H9 (cell line): Measurements from ENCODE around the gene METTL2A. TPM values are rescaled to one million over a fixed set of nuclear protein-coding genes. Genes with fewer than 3 reads are reported as not detected.
"Not testable (repeated sequence)": the region's sequence is repeated elsewhere in the genome, so short reads cannot be mapped to it uniquely, and the experiment has no call there.

Source experiments
- DNase-seq: peaks from one replicate; pipeline ENCODE4 v3.0.0-alpha.2; 2017
- H2AFZ ChIP-seq: one replicate; pipeline ENCODE4 v1.6.1; 2013; ENCODE audit warnings: mild to moderate bottlenecking, low read length, control low read depth, moderate library complexity
- H2AK5ac ChIP-seq: 2 replicates; pipeline ENCODE4 v1.6.1; 2013; ENCODE audit warnings: low read length, control low read depth, mixed read lengths; ENCODE audit not compliant: insufficient read length
- H2BK120ac ChIP-seq: one replicate; pipeline ENCODE4 v1.6.1; 2013; ENCODE audit warnings: low read depth, mild to moderate bottlenecking, low read length, control low read depth, inconsistent platforms; ENCODE audit not compliant: poor library complexity, severe bottlenecking
- H2BK12ac ChIP-seq: 2 replicates; pipeline ENCODE4 v1.6.1; 2013; ENCODE audit warnings: low read length, control low read depth, mixed read lengths, low read depth; ENCODE audit not compliant: insufficient read length
- H2BK15ac ChIP-seq: 2 replicates; pipeline ENCODE4 v1.6.1; 2013; ENCODE audit warnings: low read depth, low read length, control low read depth
- H2BK20ac ChIP-seq: one replicate; pipeline ENCODE4 v1.6.1; 2013; ENCODE audit warnings: low read depth, mild to moderate bottlenecking, low read length, control low read depth, inconsistent platforms; ENCODE audit not compliant: poor library complexity, severe bottlenecking
- H2BK5ac ChIP-seq: 2 replicates; pipeline ENCODE4 v1.6.1; 2013; ENCODE audit warnings: low read length, control low read depth, mixed read lengths; ENCODE audit not compliant: insufficient read length
- H3K14ac ChIP-seq: 2 replicates; pipeline ENCODE4 v1.6.1; 2013; ENCODE audit warnings: low read length, control low read depth; ENCODE audit not compliant: insufficient read depth
- H3K18ac ChIP-seq: 2 replicates; pipeline ENCODE4 v1.6.1; 2013; ENCODE audit warnings: low read depth, mild to moderate bottlenecking, mixed read lengths, low read length, control low read depth; ENCODE audit not compliant: insufficient read length
- H3K23ac ChIP-seq: 2 replicates; pipeline ENCODE4 v1.6.1; 2013; ENCODE audit warnings: low read length, control low read depth, mixed read lengths, low read depth; ENCODE audit not compliant: insufficient read length
- H3K23me2 ChIP-seq: 2 replicates; pipeline ENCODE4 v1.6.1; 2013; ENCODE audit warnings: low read depth, mild to moderate bottlenecking, mixed read lengths, low read length, control low read depth; ENCODE audit not compliant: insufficient read length, poor library complexity, severe bottlenecking
- H3K27ac ChIP-seq: 2 replicates; pipeline ENCODE4 v1.5.1; 2013; ENCODE audit warnings: low read length, control low read depth, mixed read lengths, low read depth; ENCODE audit not compliant: insufficient read length
- H3K27me3 ChIP-seq: 2 replicates; pipeline ENCODE4 v1.6.1; 2013; ENCODE audit warnings: low read length, control low read depth, inconsistent platforms; ENCODE audit not compliant: insufficient read depth
- H3K4ac ChIP-seq: 2 replicates; pipeline ENCODE4 v1.6.1; 2013; ENCODE audit warnings: low read depth, mild to moderate bottlenecking, control low read depth, inconsistent platforms, low read length, moderate library complexity
- H3K4me1 ChIP-seq: 2 replicates; pipeline ENCODE4 v1.6.1; 2013; ENCODE audit warnings: low read length, control low read depth, inconsistent platforms; ENCODE audit not compliant: insufficient read depth
- H3K4me2 ChIP-seq: 2 replicates; pipeline ENCODE4 v1.6.1; 2013; ENCODE audit warnings: low read length, control low read depth, mixed read lengths; ENCODE audit not compliant: insufficient read length, insufficient read depth
- H3K56ac ChIP-seq: 2 replicates; pipeline ENCODE4 v1.6.1; 2013; ENCODE audit warnings: low read depth, mild to moderate bottlenecking, mixed read lengths, low read length, control low read depth; ENCODE audit not compliant: insufficient read length
- H3K79me1 ChIP-seq: 2 replicates; pipeline ENCODE4 v1.6.1; 2013; ENCODE audit warnings: low read depth, mild to moderate bottlenecking, moderate library complexity, low read length, control low read depth, inconsistent platforms; ENCODE audit not compliant: insufficient read depth, poor library complexity, severe bottlenecking
- H3K79me2 ChIP-seq: 2 replicates; pipeline ENCODE4 v1.6.1; 2013; ENCODE audit warnings: low read length, control low read depth, inconsistent platforms; ENCODE audit not compliant: insufficient read depth
- H3K9ac ChIP-seq: 2 replicates; pipeline ENCODE4 v1.6.1; 2013; ENCODE audit warnings: low read length, control low read depth, mixed read lengths; ENCODE audit not compliant: insufficient read length; ENCODE audit errors: extremely low read depth
- H3K9me3 ChIP-seq: one replicate; pipeline ENCODE4 v1.6.1; 2013; ENCODE audit warnings: low read depth, low read length, inconsistent platforms; ENCODE audit not compliant: control insufficient read depth
- H3T11ph ChIP-seq: one replicate; pipeline ENCODE4 v1.6.1; 2013; ENCODE audit warnings: mild to moderate bottlenecking, low read length, control low read depth, inconsistent platforms
- H4K20me1 ChIP-seq: one replicate; pipeline ENCODE4 v1.6.1; 2013; ENCODE audit not compliant: control insufficient read depth, insufficient read length, insufficient read depth
- H4K5ac ChIP-seq: 2 replicates; pipeline ENCODE4 v1.6.1; 2013; ENCODE audit warnings: low read depth, mild to moderate bottlenecking, mixed read lengths, low read length, control low read depth; ENCODE audit not compliant: insufficient read length
- H4K8ac ChIP-seq: replicated peaks from 2 replicates; pipeline ENCODE4 v1.6.1; 2013; ENCODE audit warnings: low read length, control low read depth, mixed read lengths, low read depth; ENCODE audit not compliant: insufficient read length
- H4K91ac ChIP-seq: 2 replicates; pipeline ENCODE4 v1.6.1; 2013; ENCODE audit warnings: low read depth, mild to moderate bottlenecking, moderate library complexity, mixed read lengths, low read length, control low read depth; ENCODE audit not compliant: insufficient read length
- H3K27ac Mint-ChIP-seq, 3 experiments: 2 replicates in 2 of 3; 3 replicates in 1 of 3; pipeline ENCODE4 v1.8.0; 2020 to 2021; ENCODE audit warnings: mixed read lengths in 3 of 3, mild to moderate bottlenecking in 1 of 3, moderate library complexity in 1 of 3
- H3K27me3 Mint-ChIP-seq: 2 replicates; pipeline ENCODE4 v1.8.0; 2021; ENCODE audit warnings: low read depth, mild to moderate bottlenecking, moderate library complexity, mixed read lengths
- H3K36me3 Mint-ChIP-seq, 3 experiments: 2 replicates in 2 of 3; 3 replicates in 1 of 3; pipeline ENCODE4 v1.8.0; 2020 to 2021; ENCODE audit warnings: low read depth in 3 of 3, mixed read lengths in 3 of 3; ENCODE audit not compliant: insufficient read depth in 1 of 3
- H3K4me1 Mint-ChIP-seq, 2 experiments: 2 replicates each; pipeline ENCODE4 v1.8.0; 2020; ENCODE audit warnings: mixed read lengths in 2 of 2
- H3K4me3 Mint-ChIP-seq, 2 experiments: 2 replicates in 1 of 2; 3 replicates in 1 of 2; pipeline ENCODE4 v1.8.0; 2020 to 2021; ENCODE audit warnings: mild to moderate bottlenecking in 2 of 2, mixed read lengths in 2 of 2, moderate library complexity in 1 of 2
- H3K9me3 Mint-ChIP-seq, 2 experiments: 2 replicates in 1 of 2; 3 replicates in 1 of 2; pipeline ENCODE4 v1.8.0; 2020; ENCODE audit warnings: mild to moderate bottlenecking in 2 of 2, mixed read lengths in 2 of 2, moderate library complexity in 1 of 2
- CTCF ChIP-seq: fragments of 200-600 bp; sonication (generic); conservative IDR thresholded peaks from 3 replicates; pipeline ENCODE4 v1.8.0; 2021; ENCODE audit warnings: antibody characterized with exemption, mild to moderate bottlenecking
- WGBS: extraction: QIAGEN DNeasy Blood & Tissue Kit; methylation state at CpG from one replicate; pipeline ENCODE4 v1.1.7; 2013; ENCODE audit warnings: missing lambda C conversion rate, low lambda C conversion rate, mixed read lengths; ENCODE audit not compliant: insufficient read length; ENCODE audit errors: extremely low coverage; 5-methylcytosine and 5-hydroxymethylcytosine counted together
- total RNA-seq: library from RNA; stranded (reverse); gene quantifications from 2 replicates; pipeline ENCODE4 v1.2.1, GENCODE V29; 2021

Gene METTL2A
- total RNA-seq, 1 experiment from 2014 or later = 39.3 TPM

DNA sequence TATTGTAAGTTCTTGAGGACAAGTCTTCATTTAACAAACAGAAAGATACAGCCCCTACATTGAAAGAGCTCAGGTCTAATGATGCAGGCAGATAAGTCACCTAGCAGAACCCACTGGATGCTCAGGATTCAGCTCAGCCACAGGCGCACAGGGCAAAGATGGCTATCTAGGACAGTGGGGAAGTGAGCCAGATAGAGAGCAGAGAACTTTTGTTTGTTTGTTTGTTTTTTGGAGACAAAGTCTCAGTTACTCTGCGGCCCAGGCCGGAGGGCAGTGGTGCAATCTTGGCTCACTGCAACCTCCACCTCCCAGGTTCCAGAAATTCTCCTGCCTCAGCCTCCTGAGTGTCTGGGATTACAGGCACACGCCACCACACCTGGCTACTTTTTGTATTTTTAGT lies 20.4 kb downstream of the METTL2A start:
- no peak overlapping the region for H2AK5ac ChIP-seq
- no peak overlapping the region for H2BK15ac ChIP-seq
- H3K4ac ChIP-seq = no peak overlapping the region
- no peaks in the 10 kb centered on the region for H3K27me3 ChIP-seq
- Mint-ChIP-seq H3K4me3 (no peak overlapping the region), H3K27me3 (no peaks in the 10 kb centered on the region), H3K9me3 (no peaks in the 10 kb centered on the region), H3K36me3 (peaks cover 34 to 71% (median 65%) of the 10 kb centered on the region in 3 experiments), H3K4me1 (no peaks in the 10 kb centered on the region), H3K27ac (no peak overlapping the region)
- no peak overlapping the region for H3K18ac ChIP-seq
- DNase-seq = no peak
- H3K23me2 ChIP-seq = no peaks in the 10 kb centered on the region
- no peak overlapping the region for H3K23ac ChIP-seq
- H3K27ac ChIP-seq = no peak overlapping the region
- H3K9ac ChIP-seq = no peak overlapping the region
- H3K9me3 ChIP-seq = no peaks in the 10 kb centered on the region
- no peak overlapping the region for H3K56ac ChIP-seq
- no peaks in the 10 kb centered on the region for H3K79me2 ChIP-seq
- H2AFZ ChIP-seq = no peak overlapping the region
- no peaks in the 10 kb centered on the region for H3K4me1 ChIP-seq
- H4K20me1 ChIP-seq = no peaks in the 10 kb centered on the region
- H2BK120ac ChIP-seq = no peak overlapping the region
- H3K14ac ChIP-seq = no peak overlapping the region
- no CpG with 5 or more reads among the region's 4 CpGs for WGBS
- no peak for TF ChIP-seq CTCF
- no peak overlapping the region for H4K5ac ChIP-seq
- no peak overlapping the region for H4K8ac ChIP-seq
- no peak overlapping the region for H3K4me2 ChIP-seq
- no peak overlapping the region for H2BK5ac ChIP-seq
- no peak overlapping the region for H2BK20ac ChIP-seq
- no peak overlapping the region for H4K91ac ChIP-seq
- no peaks in the 10 kb centered on the region for H3K79me1 ChIP-seq
- H3T11ph ChIP-seq = no peak overlapping the region
- no peak overlapping the region for H2BK12ac ChIP-seq

GRCh38 chr17:62445791-62446190 lies 22.1 kb downstream of the METTL2A start:
- H3K27ac Mint-ChIP-seq, H3K18ac ChIP-seq, H4K5ac ChIP-seq, H2BK20ac ChIP-seq, H3K4me2 ChIP-seq, H3K4me1 ChIP-seq, H2BK5ac ChIP-seq, H3K27me3 ChIP-seq, H3K9me3 ChIP-seq, H3K79me1 ChIP-seq, H2AK5ac ChIP-seq, H2BK15ac ChIP-seq, H4K20me1 ChIP-seq, H3K23me2 ChIP-seq, H4K8ac ChIP-seq, H3K4ac ChIP-seq, H2BK120ac ChIP-seq, H2BK12ac ChIP-seq, DNase-seq, H3T11ph ChIP-seq, H4K91ac ChIP-seq, H3K79me2 ChIP-seq, H3K4me3 Mint-ChIP-seq, H3K14ac ChIP-seq, H3K27me3 Mint-ChIP-seq, H3K9me3 Mint-ChIP-seq, H3K56ac ChIP-seq, H3K4me1 Mint-ChIP-seq, H2AFZ ChIP-seq, H3K27ac ChIP-seq, H3K23ac ChIP-seq, H3K9ac ChIP-seq: not testable (repeated sequence)
- H3K36me3 Mint-ChIP-seq = peaks cover 31 to 66% (median 57%) of the 10 kb centered on the region in 3 experiments; a peak in 6 of 7 replicates
- no CpG with 5 or more reads among the region's 4 CpGs for WGBS
